A549 (cell line): ENCODE measurements around the gene OR2T27. TPM values are rescaled to one million over a fixed set of nuclear protein-coding genes. Genes with fewer than 3 reads are reported as not detected.

ENCODE experiments used
- ATAC-seq, 2 experiments: fragments of 200-7000 bp in 1 of 2; fragments of >200 bp in 1 of 2; cut with Nextera tagmentation in 1 of 2; cut with Tn5 transposase in 1 of 2; 3 replicates each; pipeline versions ENCODE4 v1.8.0 to v1.9.1; 2018 to 2020; ENCODE audit warnings: mild to moderate bottlenecking in 1 of 2, moderate library complexity in 1 of 2
- CTCF ChIA-PET: fragments of 300-600 bp; sonication (Branson Sonifier 250); formaldehyde crosslinking; extraction: SDS; loops from one replicate; lab custom pipeline; 2021; ENCODE audit warnings: antibody characterized with exemption, inconsistent platforms; lab: Yijun Ruan, JAX
- POLR2A ChIA-PET: fragments of 350-600 bp; formaldehyde crosslinking; extraction: SDS; loops from one replicate; lab custom pipeline; 2021; ENCODE audit warnings: antibody characterized with exemption, inconsistent platforms; lab: Yijun Ruan, JAX
- DNase-seq, 2 experiments: peaks; one replicate each; pipeline versions ENCODE4 v3.0.0 to v3.0.0-alpha.2; 2011 to 2016; ENCODE audit warnings: low read depth in 1 of 2, low spot score in 1 of 2
- FAIRE-seq: peaks from 2 replicates; lab custom pipeline; 2011; peaks lifted over from hg19 to GRCh38; lab: Jason Lieb, UNC
- H3K27ac ChIP-seq, 2 experiments: fragments of >200 bp; sonication (Bioruptor Twin); formaldehyde crosslinking; 3 replicates each; pipeline ENCODE4 v1.5.1; 2016 to 2017
- H3K4me1 ChIP-seq: fragments of >200 bp; sonication (Bioruptor Twin); formaldehyde crosslinking; 3 replicates; pipeline ENCODE4 v1.6.1; 2016
- H3K4me2 ChIP-seq: fragments of >200 bp; sonication (Bioruptor Twin); formaldehyde crosslinking; 3 replicates; pipeline ENCODE4 v1.6.1; 2016
- H3K4me3 ChIP-seq: fragments of >200 bp; sonication (Bioruptor Twin); formaldehyde crosslinking; 3 replicates; pipeline ENCODE4 v1.5.1; 2016
- H3K9me3 ChIP-seq: fragments of >200 bp; sonication (Bioruptor Twin); formaldehyde crosslinking; 3 replicates; pipeline ENCODE4 v1.6.1; 2016
- BCL3 ChIP-seq: fragments of >200 bp; sonication (Bioruptor Twin); formaldehyde crosslinking; IDR thresholded peaks from 3 replicates; pipeline ENCODE4 v1.6.1; 2016
- BHLHE40 ChIP-seq: IDR thresholded peaks from 2 replicates; pipeline ENCODE4 v1.6.1; 2012; ENCODE audit warnings: low read depth, low read length, inconsistent platforms
- CBX8 ChIP-seq: fragments of 200-600 bp; sonication (generic); IDR thresholded peaks from 2 replicates; pipeline ENCODE4 v1.6.1; 2016
- CEBPB ChIP-seq, 2 experiments: fragments of >200 bp in 1 of 2; sonication (Bioruptor Twin) in 1 of 2; formaldehyde crosslinking in 1 of 2; IDR thresholded peaks; 2 replicates each; pipeline ENCODE4 v1.6.1; 2012 to 2016
- CHD2 ChIP-seq: fragments of 150-350 bp; IDR thresholded peaks from 2 replicates; pipeline ENCODE4 v1.6.1; 2014; ENCODE audit warnings: low read length; ENCODE audit not compliant: partially characterized antibody
- E2F6 ChIP-seq: IDR thresholded peaks from 2 replicates; pipeline ENCODE4 v1.6.1; 2012; ENCODE audit warnings: low read depth, borderline replicate concordance
- ELK1 ChIP-seq: fragments of 150-350 bp; IDR thresholded peaks from 2 replicates; pipeline ENCODE4 v1.6.1; 2014; ENCODE audit warnings: low read depth, mild to moderate bottlenecking, low read length
- EP300 ChIP-seq, 2 experiments: fragments of >200 bp; sonication (Bioruptor Twin); formaldehyde crosslinking; IDR thresholded peaks; 2 replicates in 1 of 2; 3 replicates in 1 of 2; pipeline ENCODE4 v1.6.1; 2016 to 2017
- FOXS1 ChIP-seq: fragments of 250-450 bp; sonication (Bioruptor Pico); IDR thresholded peaks from 2 replicates; pipeline ENCODE4 v1.5.0; 2020; ENCODE audit warnings: mild to moderate bottlenecking, moderate library complexity
- HMGXB4 ChIP-seq: fragments of 250-450 bp; sonication (Bioruptor Pico); IDR thresholded peaks from 2 replicates; pipeline ENCODE4 v1.5.0; 2021; ENCODE audit warnings: mild to moderate bottlenecking, moderate library complexity, borderline replicate concordance
- HOXA7 ChIP-seq: fragments of 250-450 bp; sonication (Bioruptor Pico); IDR thresholded peaks from 2 replicates; pipeline ENCODE4 v1.5.0; 2020; ENCODE audit warnings: mild to moderate bottlenecking, moderate library complexity
- HOXB5 ChIP-seq: fragments of 250-450 bp; sonication (Bioruptor Pico); IDR thresholded peaks from 2 replicates; pipeline ENCODE4 v1.5.0; 2020; ENCODE audit warnings: mild to moderate bottlenecking, moderate library complexity
- KDM1A ChIP-seq: fragments of 200-600 bp; sonication (generic); IDR thresholded peaks from 2 replicates; pipeline ENCODE4 v1.6.1; 2016; ENCODE audit warnings: low read depth, mild to moderate bottlenecking
- KDM5A ChIP-seq: fragments of 200-600 bp; sonication (generic); IDR thresholded peaks from 2 replicates; pipeline ENCODE4 v1.6.1; 2016; ENCODE audit warnings: antibody characterized with exemption, mild to moderate bottlenecking
- MAZ ChIP-seq: fragments of 150-350 bp; IDR thresholded peaks from 2 replicates; pipeline ENCODE4 v1.6.1; 2014; ENCODE audit warnings: antibody characterized with exemption, low read depth, low read length, borderline replicate concordance
- NFE2L2 ChIP-seq: fragments of 150-350 bp; conservative IDR thresholded peaks from 2 replicates; pipeline ENCODE4 v1.6.1; 2014; ENCODE audit warnings: low read length
- NPAS2 ChIP-seq: fragments of 250-450 bp; sonication (Bioruptor Pico); IDR thresholded peaks from 2 replicates; pipeline ENCODE4 v1.8.0; 2022; ENCODE audit warnings: mild to moderate bottlenecking, moderate library complexity, borderline replicate concordance
- NR3C1 ChIP-seq: fragments of >200 bp; sonication (Bioruptor Twin); formaldehyde crosslinking; IDR thresholded peaks from 3 replicates; pipeline ENCODE4 v1.6.1; 2017
- PHF8 ChIP-seq: fragments of 200-600 bp; sonication (generic); IDR thresholded peaks from 2 replicates; pipeline ENCODE4 v1.6.1; 2016; ENCODE audit warnings: low read depth, mild to moderate bottlenecking, antibody characterized with exemption, moderate library complexity, borderline replicate concordance
- RAD21 ChIP-seq, 2 experiments: fragments of >200 bp in 1 of 2; sonication (Bioruptor Twin) in 1 of 2; formaldehyde crosslinking in 1 of 2; IDR thresholded peaks in 1 of 2; conservative IDR thresholded peaks in 1 of 2; 2 replicates in 1 of 2; 3 replicates in 1 of 2; pipeline ENCODE4 v1.6.1; 2012 to 2018; ENCODE audit warnings: inconsistent platforms in 1 of 2
- RARB ChIP-seq: fragments of 250-450 bp; sonication (Bioruptor Pico); IDR thresholded peaks from 2 replicates; pipeline ENCODE4 v1.8.0; 2021; ENCODE audit warnings: mild to moderate bottlenecking, moderate library complexity
- SMC3 ChIP-seq: fragments of >200 bp; sonication (Bioruptor Twin); formaldehyde crosslinking; IDR thresholded peaks from 3 replicates; pipeline ENCODE4 v1.6.1; 2018; ENCODE audit warnings: inconsistent platforms
- SREBF2 ChIP-seq: fragments of 450-650 bp; IDR thresholded peaks from 2 replicates; pipeline ENCODE4 v1.6.1; 2014; ENCODE audit warnings: mild to moderate bottlenecking, moderate library complexity
- ZC3H11A ChIP-seq: fragments of 450-650 bp; IDR thresholded peaks from 2 replicates; pipeline ENCODE4 v1.6.1; 2014; ENCODE audit warnings: antibody characterized with exemption, mild to moderate bottlenecking
- ZNF302 ChIP-seq: fragments of 250-450 bp; sonication (Bioruptor Pico); IDR thresholded peaks from 2 replicates; pipeline ENCODE4 v1.9.0; 2021; ENCODE audit warnings: inconsistent platforms, mild to moderate bottlenecking, moderate library complexity
- ZSCAN20 ChIP-seq: fragments of 250-450 bp; sonication (Bioruptor Pico); IDR thresholded peaks from 2 replicates; pipeline ENCODE4 v1.8.0; 2022; ENCODE audit warnings: mild to moderate bottlenecking, moderate library complexity
- WGBS: methylation state at CpG from one replicate; pipeline ENCODE4 v1.1.6; 2017; ENCODE audit errors: missing lambda C conversion rate; 5-methylcytosine and 5-hydroxymethylcytosine counted together
- polyA plus RNA-seq, 4 experiments: library from polyadenylated mRNA; depleted of rRNA in 3 of 4; stranded (reverse); fragments of >200 nt; fragmentation: RNase III in 1 of 4; extraction: RNeasy Plus Mini Kit Qiagen cat#74134 plus additional on column Dnase treatment in 1 of 4; gene quantifications; 2 replicates in 3 of 4; 3 replicates in 1 of 4; pipeline ENCODE4 v1.2.3, GENCODE V29; 2011 to 2017
- TF ChIP-seq, protein P1 (sequence below): fragments of >200 bp; sonication (Bioruptor Twin); formaldehyde crosslinking; IDR thresholded peaks from 3 replicates; pipeline ENCODE4 v1.5.1; 2016

OR2T27 gene
- polyA plus RNA-seq, 2 of the 4 experiments (the other 2 are of a cell fraction): not detected

DNA sequence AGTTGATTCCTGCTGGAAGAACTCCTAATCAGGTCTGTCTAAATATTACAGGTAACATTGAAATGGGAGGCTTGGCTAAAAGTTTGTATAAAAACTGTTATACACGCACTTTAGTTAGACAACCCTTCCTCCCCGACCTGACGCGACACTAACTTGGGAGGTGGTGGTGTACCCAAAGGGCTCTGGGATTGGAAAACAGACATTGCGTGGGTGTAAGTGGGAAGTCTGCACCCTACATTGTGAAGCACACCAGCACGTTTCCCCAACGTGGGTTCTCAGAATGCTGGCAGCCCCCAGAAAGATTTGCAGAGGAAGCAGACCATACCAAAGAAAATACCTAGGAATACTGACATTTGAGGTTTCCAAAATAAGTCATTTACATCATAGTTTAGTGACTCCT lies 37.2 kb downstream of the OR2T27 start (continued):
- no peak for TF ChIP-seq BCL3
- no peak for TF ChIP-seq E2F6
- no peak for TF ChIP-seq CBX8

DNA sequence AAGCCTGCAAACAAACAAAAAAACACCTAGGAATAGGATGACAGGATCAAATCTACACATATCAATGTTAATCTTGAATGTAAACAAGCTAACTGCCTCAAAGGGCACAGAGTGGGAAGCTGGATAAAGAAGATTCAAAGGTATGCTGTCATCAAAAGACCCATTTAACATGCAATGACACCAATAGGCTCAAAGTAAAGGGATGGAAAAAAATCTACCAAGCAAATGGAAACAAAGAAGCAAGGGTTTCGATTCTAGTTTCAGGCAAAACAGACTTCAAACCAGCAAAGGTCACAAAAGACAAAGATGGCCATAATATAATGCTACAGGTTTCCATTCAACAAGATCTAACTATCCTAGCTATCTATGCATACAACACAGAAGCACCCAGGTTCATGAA lies 41.6 kb downstream of the OR2T27 start:
- ATAC-seq: no peak
- Histone ChIP-seq H3K9me3 (no peaks in the 10 kb centered on the region), H3K4me1 (no peaks in the 10 kb centered on the region), H3K4me3 (no peak overlapping the region), H3K4me2 (no peak overlapping the region), H3K27ac (no peak overlapping the region)
- TF ChIP-seq ZNF302 (CRISPR knock-in tag) (no peak), HOXA7 (CRISPR knock-in tag) (no peak), CHD2 (no peak), EP300 (IDR thresholded peaks at IDR 0.05) (no peak), ELK1 (no peak), NFE2L2 (no peak), HOXB5 (no peak), RARB (CRISPR knock-in tag) (no peak), NR3C1 (no peak), BHLHE40 (no peak), MAZ (no peak), KDM1A (no peak), NPAS2 (CRISPR knock-in tag) (no peak), KDM5A (no peak), CBX8 (no peak), PHF8 (no peak), SMC3 (no peak), RAD21 (conservative IDR thresholded peaks at IDR 0.05 in 1 of 2, IDR thresholded peaks at IDR 0.05 in 1 of 2) (no peak), SREBF2 (no peak)
- TF ChIP-seq, protein P1, sequence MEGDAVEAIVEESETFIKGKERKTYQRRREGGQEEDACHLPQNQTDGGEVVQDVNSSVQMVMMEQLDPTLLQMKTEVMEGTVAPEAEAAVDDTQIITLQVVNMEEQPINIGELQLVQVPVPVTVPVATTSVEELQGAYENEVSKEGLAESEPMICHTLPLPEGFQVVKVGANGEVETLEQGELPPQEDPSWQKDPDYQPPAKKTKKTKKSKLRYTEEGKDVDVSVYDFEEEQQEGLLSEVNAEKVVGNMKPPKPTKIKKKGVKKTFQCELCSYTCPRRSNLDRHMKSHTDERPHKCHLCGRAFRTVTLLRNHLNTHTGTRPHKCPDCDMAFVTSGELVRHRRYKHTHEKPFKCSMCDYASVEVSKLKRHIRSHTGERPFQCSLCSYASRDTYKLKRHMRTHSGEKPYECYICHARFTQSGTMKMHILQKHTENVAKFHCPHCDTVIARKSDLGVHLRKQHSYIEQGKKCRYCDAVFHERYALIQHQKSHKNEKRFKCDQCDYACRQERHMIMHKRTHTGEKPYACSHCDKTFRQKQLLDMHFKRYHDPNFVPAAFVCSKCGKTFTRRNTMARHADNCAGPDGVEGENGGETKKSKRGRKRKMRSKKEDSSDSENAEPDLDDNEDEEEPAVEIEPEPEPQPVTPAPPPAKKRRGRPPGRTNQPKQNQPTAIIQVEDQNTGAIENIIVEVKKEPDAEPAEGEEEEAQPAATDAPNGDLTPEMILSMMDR: no peak
- no peak for FAIRE-seq
- CTCF ChIA-PET: interaction anchor here (0.9 to 2.4 kb wide), 2 partner anchors 9 to 193 kb away, joined by 3 to 10 read pairs; no protein-coding TSS in a partner anchor
- DNase-seq: no peak
- 0% methylated on average over 1 of the region's 1 CpG for WGBS
- POLR2A ChIA-PET: no interaction called here

- POLR2A ChIA-PET: no interaction called here
- 0% methylated on average over 4 of the region's 4 CpGs for WGBS
- H3K4me2 ChIP-seq: no peak overlapping the region
- no peak for FAIRE-seq
- no peaks in the 10 kb centered on the region for H3K9me3 ChIP-seq
- H3K4me1 ChIP-seq: no peaks in the 10 kb centered on the region
- no peak for DNase-seq
- ATAC-seq: no peak
- no peak overlapping the region for H3K4me3 ChIP-seq
- TF ChIP-seq RAD21 (conservative IDR thresholded peaks at IDR 0.05 in 1 of 2, IDR thresholded peaks at IDR 0.05 in 1 of 2): no peak
- TF ChIP-seq, protein P1: no peak
- TF ChIP-seq CEBPB (IDR thresholded peaks at IDR 0.05): no peak
- no peak for TF ChIP-seq HMGXB4 (CRISPR knock-in tag)
- no peak for TF ChIP-seq HOXA7 (CRISPR knock-in tag)
- TF ChIP-seq FOXS1 (CRISPR knock-in tag): no peak
- no peak for TF ChIP-seq ZC3H11A
- no peak for TF ChIP-seq ZSCAN20 (CRISPR knock-in tag)
- H3K27ac ChIP-seq: no peak overlapping the region
- CTCF ChIA-PET: interaction anchor here (0.7 kb wide), 1 partner anchor 195 kb away, joined by 3 read pairs; no protein-coding TSS in a partner anchor
Measured at GRCh38 chr1:248611883-248612414, 43.4 kb downstream of the OR2T27 start.
